ENCODE data around the gene NIPAL3. TPM values are rescaled to one million over a fixed set of nuclear protein-coding genes. Genes with fewer than 3 reads are reported as not detected.

The NIPAL3 gene
- total RNA-seq, 4 donors from 2014 or later, result 5.1 to 16.4 (median 13.1) TPM

DNA sequence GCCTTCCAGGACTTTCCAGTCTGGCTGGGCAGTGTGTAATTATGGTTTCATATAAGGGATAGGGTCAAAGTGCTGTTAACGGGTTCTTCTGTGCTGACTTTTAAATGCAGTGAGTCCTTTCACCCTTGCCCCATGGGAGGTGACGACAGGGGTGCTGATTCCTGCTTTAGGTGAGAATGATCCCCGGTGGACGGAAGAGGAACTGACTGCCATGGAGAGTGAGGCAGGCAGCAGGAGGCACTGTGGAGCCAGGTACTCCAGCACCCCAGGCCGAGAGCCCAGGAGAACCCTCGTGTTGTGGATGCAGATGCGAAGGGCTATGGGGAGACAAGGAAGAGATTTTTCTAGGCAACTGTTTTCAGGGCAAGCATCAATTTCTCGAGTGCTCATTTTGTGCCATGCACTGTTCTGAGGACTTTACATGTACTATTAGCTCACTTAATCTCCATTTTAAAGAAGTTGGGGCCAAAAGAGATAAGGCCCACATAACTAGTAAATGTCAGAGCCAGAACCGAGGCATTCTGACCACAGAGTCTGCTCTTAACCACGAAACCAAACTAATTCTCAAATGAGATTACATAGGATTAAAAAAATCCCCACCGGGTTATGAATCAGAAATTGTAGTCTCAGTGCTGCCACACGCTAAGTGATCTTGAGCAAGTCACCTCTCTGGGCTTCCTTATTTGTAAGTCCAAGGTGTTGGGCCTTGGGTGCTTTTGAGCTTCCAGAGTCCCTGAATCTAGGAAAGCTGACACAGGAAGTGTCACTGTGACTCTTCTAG, 30.3 kb upstream of the NIPAL3 start:
- TF ChIP-seq, protein P1, sequence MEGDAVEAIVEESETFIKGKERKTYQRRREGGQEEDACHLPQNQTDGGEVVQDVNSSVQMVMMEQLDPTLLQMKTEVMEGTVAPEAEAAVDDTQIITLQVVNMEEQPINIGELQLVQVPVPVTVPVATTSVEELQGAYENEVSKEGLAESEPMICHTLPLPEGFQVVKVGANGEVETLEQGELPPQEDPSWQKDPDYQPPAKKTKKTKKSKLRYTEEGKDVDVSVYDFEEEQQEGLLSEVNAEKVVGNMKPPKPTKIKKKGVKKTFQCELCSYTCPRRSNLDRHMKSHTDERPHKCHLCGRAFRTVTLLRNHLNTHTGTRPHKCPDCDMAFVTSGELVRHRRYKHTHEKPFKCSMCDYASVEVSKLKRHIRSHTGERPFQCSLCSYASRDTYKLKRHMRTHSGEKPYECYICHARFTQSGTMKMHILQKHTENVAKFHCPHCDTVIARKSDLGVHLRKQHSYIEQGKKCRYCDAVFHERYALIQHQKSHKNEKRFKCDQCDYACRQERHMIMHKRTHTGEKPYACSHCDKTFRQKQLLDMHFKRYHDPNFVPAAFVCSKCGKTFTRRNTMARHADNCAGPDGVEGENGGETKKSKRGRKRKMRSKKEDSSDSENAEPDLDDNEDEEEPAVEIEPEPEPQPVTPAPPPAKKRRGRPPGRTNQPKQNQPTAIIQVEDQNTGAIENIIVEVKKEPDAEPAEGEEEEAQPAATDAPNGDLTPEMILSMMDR (IDR thresholded peaks at IDR 0.05; ENCODE audit: low read depth), result no peak

DNA sequence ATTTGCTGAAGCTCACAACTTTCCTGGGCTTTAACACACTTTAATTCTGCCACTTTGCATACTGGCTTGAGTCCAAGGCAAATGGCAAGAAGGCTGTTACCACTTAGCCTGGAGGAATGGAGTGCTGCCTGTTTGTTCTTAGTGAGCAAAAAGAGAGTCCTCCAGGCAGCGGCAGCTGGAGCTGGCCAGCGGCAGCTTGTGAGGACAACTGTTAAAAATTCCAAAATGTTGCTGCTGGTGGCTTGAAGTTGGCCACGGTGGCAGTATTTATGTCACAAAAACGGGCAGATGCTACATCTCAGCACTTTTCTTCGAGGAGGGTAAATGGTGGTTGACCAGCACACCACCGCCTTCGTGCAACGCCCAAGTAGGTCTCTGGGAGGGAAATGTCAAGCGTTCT, 29.4 kb upstream of the NIPAL3 start:
- TF ChIP-seq, protein P1 (IDR thresholded peaks at IDR 0.05; ENCODE audit: low read depth), result no peak

DNA sequence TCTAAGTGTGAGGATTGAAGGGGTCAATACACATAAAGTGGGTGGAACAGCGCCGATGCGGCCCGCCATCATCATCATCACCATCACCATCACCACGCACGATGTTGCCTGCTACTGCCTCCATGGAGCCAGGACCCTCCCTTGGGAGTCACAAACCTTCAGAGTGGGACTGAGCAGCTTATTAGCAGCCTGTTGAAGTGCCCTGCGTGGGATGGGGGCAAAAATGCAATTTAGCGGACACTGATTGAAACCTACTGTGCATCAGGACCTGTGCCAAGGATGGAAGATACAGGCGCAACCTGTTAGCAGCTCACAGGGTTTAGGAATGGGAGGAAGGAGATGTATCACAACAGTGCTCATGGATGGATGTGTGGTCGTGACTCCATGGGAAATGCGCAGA, 28.7 kb upstream of the NIPAL3 start:
- TF ChIP-seq, protein P1 (IDR thresholded peaks at IDR 0.05; ENCODE audit: low read depth), result no peak

DNA sequence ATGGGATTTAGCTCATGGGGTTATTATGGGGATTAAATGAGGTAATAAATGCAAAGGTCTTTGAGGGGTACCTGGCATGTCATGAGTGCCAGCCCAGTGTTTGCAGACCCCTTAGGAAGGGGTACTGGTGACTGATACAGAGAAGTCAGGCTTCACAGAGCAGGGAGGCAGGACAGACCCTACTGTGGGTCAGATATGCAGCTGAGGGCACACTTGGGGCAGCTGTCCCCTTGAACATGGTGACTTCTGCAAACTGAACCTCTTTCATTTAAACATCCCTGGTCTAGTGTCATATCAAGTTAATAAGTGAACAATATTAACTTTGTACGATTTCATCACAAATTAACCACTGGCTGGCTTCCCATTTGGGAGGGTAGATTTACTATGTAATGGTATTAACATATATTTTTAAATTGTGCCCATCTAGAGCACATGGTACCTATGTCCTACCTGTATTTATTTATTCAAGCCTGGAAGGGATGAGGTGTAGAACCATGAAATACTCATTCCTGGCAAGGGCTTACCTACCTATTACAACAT, 27.9 kb upstream of the NIPAL3 start:
- TF ChIP-seq, protein P1 (IDR thresholded peaks at IDR 0.05; ENCODE audit: low read depth), result no peak

DNA sequence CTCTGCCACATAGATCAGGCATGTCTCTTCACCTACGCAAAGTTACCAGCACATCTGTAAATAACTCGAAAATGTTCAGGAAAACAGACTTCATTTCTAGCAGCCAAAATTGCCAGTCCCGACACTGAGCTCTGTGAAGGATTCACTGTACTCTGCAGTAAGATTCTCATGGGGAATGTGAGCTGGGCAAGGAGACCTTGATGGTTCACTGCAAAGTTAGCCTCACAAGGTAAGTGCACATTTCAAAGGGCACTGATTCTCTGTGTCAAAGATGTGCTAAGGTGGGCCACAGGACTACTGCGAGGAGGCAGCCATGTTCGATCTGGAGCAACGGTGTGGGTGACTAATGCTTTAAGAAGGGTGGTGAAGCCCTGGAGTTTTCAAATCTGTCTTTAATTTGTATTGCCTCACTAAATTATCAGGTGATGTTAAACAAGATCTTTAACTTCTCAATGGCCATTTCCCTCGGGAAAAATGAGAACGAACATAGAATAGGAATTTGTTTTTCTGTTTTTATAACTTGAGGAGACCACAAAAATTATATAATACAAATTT, 27.2 kb upstream of the NIPAL3 start:
- TF ChIP-seq, protein P1 (IDR thresholded peaks at IDR 0.05; ENCODE audit: low read depth), result no peak

DNA sequence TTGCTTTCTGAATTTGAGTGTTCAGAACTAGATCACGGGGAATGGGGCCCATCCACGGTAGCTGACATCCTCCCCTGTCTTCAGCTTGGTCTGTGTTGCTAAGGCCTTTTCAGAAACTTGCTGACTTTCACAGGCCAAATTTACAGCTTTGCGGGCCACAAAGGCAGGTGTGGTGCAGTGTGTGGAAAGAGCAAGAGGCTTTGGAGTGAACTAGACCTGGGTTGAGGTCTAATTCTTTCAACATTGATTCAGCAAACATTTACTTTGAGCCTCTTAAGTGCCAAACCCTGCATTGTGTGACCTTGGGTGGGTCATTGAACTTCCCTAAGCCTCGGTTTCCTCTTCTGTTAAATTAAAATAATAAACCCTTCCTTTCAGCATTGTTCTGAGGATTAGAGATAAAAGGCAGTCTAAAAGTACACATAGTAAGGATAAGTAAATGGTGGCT, 26.3 kb upstream of the NIPAL3 start:
- TF ChIP-seq, protein P1 (IDR thresholded peaks at IDR 0.05; ENCODE audit: low read depth), result no peak
